Measurements from ENCODE around the gene AKT3.

DNA sequence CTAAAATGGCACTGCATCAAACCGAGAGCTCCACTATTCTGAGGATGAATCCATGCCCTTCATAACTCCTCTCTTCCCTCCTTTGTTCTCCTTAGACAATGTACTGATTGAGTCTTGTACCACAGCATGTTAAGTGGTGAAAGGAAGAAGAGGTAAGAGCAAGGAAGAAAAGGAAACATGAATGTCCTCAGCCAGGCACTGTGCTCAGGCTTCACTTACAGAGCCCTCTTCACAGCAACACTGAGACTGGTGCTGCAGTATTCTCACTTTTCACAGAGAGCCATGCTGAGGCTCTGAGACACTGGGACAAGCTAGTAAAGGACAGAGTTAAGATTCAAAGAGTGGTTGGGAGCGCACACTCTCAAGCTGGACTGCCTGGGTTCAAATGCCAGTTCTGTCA lies 143.5 kb downstream of the AKT3 start:
- TF ChIP-seq, protein P1, sequence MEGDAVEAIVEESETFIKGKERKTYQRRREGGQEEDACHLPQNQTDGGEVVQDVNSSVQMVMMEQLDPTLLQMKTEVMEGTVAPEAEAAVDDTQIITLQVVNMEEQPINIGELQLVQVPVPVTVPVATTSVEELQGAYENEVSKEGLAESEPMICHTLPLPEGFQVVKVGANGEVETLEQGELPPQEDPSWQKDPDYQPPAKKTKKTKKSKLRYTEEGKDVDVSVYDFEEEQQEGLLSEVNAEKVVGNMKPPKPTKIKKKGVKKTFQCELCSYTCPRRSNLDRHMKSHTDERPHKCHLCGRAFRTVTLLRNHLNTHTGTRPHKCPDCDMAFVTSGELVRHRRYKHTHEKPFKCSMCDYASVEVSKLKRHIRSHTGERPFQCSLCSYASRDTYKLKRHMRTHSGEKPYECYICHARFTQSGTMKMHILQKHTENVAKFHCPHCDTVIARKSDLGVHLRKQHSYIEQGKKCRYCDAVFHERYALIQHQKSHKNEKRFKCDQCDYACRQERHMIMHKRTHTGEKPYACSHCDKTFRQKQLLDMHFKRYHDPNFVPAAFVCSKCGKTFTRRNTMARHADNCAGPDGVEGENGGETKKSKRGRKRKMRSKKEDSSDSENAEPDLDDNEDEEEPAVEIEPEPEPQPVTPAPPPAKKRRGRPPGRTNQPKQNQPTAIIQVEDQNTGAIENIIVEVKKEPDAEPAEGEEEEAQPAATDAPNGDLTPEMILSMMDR (conservative IDR thresholded peaks at IDR 0.05; ENCODE audit: low read length) = no peak
- TF ChIP-seq EZH2phosphoT487 (IDR thresholded peaks at IDR 0.05; ENCODE audit: borderline replicate concordance) = no peak
